ENCODE data around the gene TBC1D10B. TPM values are rescaled to one million over a fixed set of nuclear protein-coding genes. Genes with fewer than 3 reads are reported as not detected.

The TBC1D10B gene
- total and polyA plus RNA-seq, 12 donors: 17.0 to 67.7 (median 44.2) TPM

GRCh38 chr16:30406795-30407101 lies 36.5 kb upstream of the TBC1D10B start:
- intact Hi-C loops (cut with DNase I): loop anchor here in 1 of 2 donors (10.0 kb wide), 2 partner anchors 58 to 302 kb away; no protein-coding TSS in a partner anchor
- no peak for TF ChIP-seq POLR2A (IDR thresholded peaks at IDR 0.05)
- no peak for TF ChIP-seq CTCF (IDR thresholded peaks at IDR 0.05)
- WGBS, 4 donors: 11 to 18% (median 14%) methylated on average over 14 of the region's 14 CpGs
- Histone ChIP-seq H3K27me3 (no peaks in the 10 kb centered on the region), H3K36me3 (replicated peaks in 1 of 2) (no peaks in the 10 kb centered on the region), H3K4me3 (peak overlapping the region in 3 of 4 donors; percentile 28 to 60 (median 53)), H3K27ac (peak overlapping the region; percentile 60 to 92 (median 84)), H3K4me1 (replicated peaks in 1 of 2) (peaks cover 18 to 29% of the 10 kb centered on the region in 2 donors), H3K9me3 (replicated peaks in 1 of 3) (no peaks in the 10 kb centered on the region)
- no peak for DNase-seq

DNA sequence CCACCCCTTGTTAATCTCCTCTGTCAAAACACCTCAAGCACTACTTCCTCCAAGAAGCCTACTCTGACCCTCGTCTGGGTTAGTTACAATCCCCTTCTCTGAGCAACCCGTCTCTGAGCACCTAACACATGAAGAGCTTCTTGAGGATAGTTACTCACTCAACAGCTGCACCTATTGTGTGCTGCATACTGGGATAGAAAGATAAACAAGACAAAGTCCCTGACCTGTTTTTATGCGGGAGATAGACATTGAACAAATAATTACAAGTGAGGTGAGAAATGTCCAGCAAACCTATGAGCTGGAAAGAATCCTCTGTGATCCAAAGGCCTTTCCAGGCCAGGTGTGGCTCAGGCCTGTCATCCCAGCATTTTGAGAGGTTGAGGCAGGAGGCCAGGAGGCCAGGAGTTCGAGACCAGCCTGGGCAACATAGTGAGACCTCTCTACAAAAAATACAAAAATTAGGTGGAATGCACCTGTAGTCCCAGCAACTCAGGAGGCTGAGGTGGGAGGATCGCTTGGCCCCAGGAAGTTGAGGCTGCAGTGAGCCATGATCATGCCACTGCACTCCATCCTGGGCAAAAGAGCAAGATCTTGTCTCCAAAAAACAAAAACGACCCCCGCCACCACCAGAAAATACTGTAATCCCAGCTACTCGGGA lies 31.6 kb upstream of the TBC1D10B start:
- WGBS, 4 donors: 66 to 71% (median 69%) methylated on average over 8 of the region's 8 CpGs
- no peaks in the 10 kb centered on the region for H3K9me3 ChIP-seq (replicated peaks in 1 of 3)
- no peak for DNase-seq
- intact Hi-C loops (cut with DNase I): loop anchor here in 1 of 2 donors (10.0 kb wide), 2 partner anchors 63 to 297 kb away; no protein-coding TSS in a partner anchor
- H3K27ac ChIP-seq: no peak overlapping the region
- TF ChIP-seq POLR2A (IDR thresholded peaks at IDR 0.05) (no peak), CTCF (IDR thresholded peaks at IDR 0.05) (no peak)
- H3K36me3 ChIP-seq (replicated peaks in 1 of 2): peaks cover 0 to 17% of the 10 kb centered on the region in 2 donors
- H3K27me3 ChIP-seq: no peaks in the 10 kb centered on the region
- H3K4me3 ChIP-seq: no peak overlapping the region
- H3K4me1 ChIP-seq (replicated peaks in 1 of 2): peaks cover 3 to 21% of the 10 kb centered on the region in 2 donors

DNA sequence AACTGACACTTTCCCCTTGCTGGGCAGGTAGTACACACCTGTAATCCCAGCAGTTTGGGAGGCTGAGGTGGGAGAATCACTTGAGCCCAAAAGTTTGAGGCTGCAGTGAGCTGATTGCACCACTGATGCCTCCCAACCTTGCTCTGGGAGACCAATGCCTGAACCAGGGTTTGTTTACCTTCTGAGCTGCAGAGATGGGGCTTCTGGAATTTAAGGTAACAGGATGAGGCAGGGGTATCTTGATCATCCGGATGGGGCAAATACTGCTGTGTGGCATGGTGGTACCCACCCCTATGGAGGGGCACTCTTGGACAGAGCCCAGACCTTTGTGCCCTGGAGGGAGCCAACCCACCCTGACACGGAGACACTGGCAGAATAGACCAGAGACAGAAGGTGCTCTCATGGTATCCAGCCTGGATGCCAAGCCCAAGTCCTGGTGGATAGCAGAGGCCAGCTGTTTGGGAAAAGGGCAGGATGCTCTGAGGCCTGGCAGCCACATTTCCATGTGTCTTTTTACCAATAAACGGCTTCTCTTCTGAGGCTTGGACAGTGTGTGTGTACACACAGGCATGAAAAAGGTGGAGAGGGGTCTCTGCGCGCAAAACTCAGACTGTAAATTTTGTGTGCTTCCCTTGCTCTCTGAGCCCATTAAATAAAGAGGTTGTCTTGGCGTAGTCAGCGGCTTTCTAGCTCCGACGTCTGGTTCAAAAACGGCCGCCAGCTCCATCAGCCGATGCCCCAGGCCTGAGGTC lies 29.3 kb upstream of the TBC1D10B start:
- intact Hi-C loops (cut with DNase I): loop anchor here in 1 of 2 donors (10.0 kb wide), 2 partner anchors 65 to 295 kb away; no protein-coding TSS in a partner anchor
- Histone ChIP-seq H3K4me3 (peak overlapping the region in 2 of 4 donors; percentile 61 to 84), H3K9me3 (replicated peaks in 1 of 3) (no peaks in the 10 kb centered on the region), H3K27ac (peak overlapping the region; percentile 59 to 82 (median 72)), H3K4me1 (replicated peaks in 1 of 2) (peaks cover 5 to 26% of the 10 kb centered on the region in 2 donors), H3K36me3 (replicated peaks in 1 of 2) (peaks cover 0 to 17% of the 10 kb centered on the region in 2 donors), H3K27me3 (no peaks in the 10 kb centered on the region)
- WGBS, 4 donors: 10 to 15% (median 13%) methylated on average over 5 to 12 of the region's 12 CpGs
- DNase-seq: no peak
- TF ChIP-seq POLR2A (IDR thresholded peaks at IDR 0.05): no peak
- no peak for TF ChIP-seq CTCF (IDR thresholded peaks at IDR 0.05)

GRCh38 chr16:30398661-30399434 lies 28.6 kb upstream of the TBC1D10B start:
- peak overlapping the region in 2 of 5 donors; percentile 77 to 82 for H3K27ac ChIP-seq
- TF ChIP-seq CTCF (IDR thresholded peaks at IDR 0.05) (no peak), POLR2A (IDR thresholded peaks at IDR 0.05) (no peak)
- H3K4me3 ChIP-seq: no peak overlapping the region
- WGBS, 4 donors: 56 to 77% (median 69%) methylated on average over 11 to 23 of the region's 23 CpGs
- peaks cover 0 to 17% of the 10 kb centered on the region in 2 donors for H3K36me3 ChIP-seq (replicated peaks in 1 of 2)
- H3K9me3 ChIP-seq (replicated peaks in 1 of 3): no peaks in the 10 kb centered on the region
- intact Hi-C loops (cut with DNase I): no loop called here
- no peak for DNase-seq
- peaks cover 13 to 31% of the 10 kb centered on the region in 2 donors for H3K4me1 ChIP-seq (replicated peaks in 1 of 2)
- H3K27me3 ChIP-seq: no peaks in the 10 kb centered on the region

Data from adrenal gland (tissue), 12 donors.